Stimulated activated CD8-positive, alpha-beta memory T cell treated with anti-CD3 and anti-CD28 coated beads, Interleukin-15, amount 100 ng/mL, for 4 hours (primary cell): ENCODE measurements around the gene RNF113B.

ENCODE experiments used
- DNase-seq, 2 donors: peaks; one replicate each; pipeline ENCODE4 v3.0.0-alpha.2; 2020; ENCODE audit warnings: low read depth in 2 of 2

RNF113B gene

DNA sequence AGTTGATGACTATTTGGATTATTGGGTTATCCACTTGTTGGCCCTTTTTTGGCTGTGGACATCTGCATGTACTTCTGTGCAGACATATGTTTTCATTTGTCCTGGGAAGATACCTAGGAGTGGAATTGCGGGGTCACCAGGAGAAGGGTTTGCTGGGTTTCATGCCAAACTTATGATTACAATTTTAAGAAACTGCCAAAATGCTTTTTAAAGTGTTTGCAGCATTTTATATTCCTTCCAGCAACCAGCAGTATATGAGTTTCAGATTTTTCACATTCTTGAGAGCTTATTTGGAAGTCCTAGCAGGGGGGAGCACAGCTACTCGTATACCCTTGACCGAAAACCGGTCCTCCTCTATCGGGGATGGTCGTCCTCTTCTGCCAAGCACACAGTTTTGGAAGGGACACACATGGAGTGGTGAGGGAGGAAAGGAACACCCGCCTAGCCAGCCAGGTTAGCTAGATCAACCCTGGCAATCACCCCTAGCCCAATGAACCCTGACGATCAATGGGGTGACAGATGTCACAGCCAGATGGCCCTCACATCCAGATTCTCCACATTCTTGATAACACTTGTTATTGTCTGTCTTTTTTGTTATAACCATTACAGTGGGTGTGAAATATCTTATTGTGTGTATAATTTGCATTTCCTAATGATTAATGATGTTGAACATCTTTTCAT is 26.7 kb upstream of the RNF113B start:
- DNase-seq: no peak

DNA sequence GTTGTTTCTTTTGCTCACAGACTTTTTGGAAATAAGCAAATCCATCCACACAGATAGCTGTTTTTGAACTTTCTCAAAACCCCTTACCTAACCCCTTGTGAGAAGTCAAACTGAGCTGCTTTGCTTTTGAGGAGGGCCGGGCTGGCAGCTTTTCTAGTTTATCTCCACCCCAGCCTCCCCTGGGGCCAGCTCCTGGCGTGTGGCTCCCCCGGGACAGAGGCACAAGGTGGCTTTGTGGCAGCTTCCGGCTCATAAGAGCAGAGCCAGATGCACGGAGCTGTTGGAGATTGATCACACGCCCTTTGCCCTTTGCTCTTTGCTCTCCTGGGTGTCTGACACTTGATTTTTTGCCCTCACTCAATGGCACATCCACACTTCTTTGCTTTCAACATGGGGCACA is 24.9 kb upstream of the RNF113B start:
- no peak for DNase-seq

DNA sequence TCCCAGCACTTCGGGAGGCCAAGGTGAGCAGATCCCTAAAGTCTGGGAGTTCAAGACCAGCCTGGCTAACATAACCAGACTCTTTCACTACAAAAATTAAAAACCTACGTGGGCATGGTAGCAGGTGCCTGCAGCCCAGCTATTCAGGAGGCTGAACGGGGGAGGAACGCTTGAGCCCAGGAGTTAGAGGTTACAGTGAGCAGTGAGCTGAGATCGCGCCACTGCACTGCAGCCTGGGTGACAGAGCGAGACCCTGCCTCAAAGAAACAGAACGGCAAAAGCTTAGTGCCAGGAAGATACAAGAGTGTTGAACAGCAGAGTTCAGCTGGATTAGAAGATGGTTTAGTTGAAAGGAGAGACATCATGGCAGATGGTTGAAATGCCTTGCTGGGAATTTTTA is 24.1 kb upstream of the RNF113B start:
- no peak for DNase-seq

DNA sequence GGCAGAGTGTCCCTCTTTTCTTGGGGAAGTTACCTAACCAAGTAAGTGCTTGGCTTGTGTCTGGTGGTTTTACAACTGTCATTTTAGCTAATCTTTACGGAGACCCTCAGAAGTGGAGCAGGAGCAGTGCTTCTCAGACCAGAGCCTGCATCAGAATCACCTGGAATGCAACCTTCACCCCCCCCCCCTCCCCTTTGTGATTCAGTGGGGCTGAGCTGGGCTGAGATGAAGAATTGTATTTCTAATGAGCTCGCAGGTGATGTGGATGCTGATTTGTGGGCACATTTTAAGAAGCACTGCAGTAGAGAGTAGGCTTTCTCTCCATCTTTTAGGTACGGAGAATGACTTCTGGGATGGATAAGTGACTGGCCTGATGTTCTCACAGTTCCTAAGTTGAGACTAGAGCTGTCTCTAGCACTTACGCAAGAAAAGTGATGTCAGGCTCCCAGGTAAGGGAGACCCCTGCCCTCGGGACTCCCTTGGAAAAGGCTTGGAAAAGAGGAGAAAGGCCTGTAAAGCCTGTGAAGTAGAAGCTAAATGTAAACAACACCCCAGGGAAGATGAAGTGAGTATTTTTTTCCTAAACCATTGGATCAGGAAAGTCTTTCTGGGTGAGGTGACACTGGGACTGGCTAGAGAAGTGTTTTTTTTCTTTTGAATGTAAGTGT is 23.3 kb upstream of the RNF113B start:
- no peak for DNase-seq

DNA sequence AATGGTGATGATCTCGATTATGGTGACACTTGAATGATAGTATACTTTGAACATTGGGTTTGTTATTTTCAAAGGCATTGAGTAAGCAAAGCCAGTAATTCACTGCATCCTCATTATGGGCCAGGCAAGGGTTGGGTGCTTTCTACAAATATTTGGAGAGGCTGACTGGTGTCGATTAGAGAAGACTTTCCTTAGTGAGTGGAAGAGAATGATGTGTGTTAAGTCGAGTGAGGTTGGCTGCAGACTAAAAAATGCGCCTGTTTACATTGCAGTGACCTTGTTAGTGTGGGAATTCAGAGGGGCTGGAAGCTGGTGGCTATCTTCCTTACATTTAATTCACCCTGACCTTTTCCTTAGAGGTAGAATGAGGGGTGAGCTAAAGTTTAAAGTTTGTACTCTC is 22.4 kb upstream of the RNF113B start:
- DNase-seq: no peak

DNA sequence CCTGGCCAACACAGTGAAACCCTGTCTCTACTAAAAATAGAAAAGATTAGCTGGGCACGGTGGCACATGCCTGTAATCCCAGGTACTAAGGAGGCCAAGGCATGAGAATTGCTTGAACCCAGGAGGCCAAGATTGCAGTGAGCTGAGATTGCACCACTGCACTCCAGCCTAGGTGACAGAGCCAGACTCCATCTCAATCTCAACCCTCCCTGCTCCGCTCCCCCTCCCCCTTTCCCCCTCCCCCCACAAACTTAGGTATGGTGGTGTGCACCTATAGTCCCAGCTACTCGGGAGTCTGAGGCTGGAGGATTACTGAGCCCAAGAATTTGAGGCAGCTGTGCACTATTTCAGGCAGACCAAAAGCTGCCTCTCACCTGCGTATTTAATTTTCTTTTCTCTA is 21.6 kb upstream of the RNF113B start:
- no peak for DNase-seq

DNA sequence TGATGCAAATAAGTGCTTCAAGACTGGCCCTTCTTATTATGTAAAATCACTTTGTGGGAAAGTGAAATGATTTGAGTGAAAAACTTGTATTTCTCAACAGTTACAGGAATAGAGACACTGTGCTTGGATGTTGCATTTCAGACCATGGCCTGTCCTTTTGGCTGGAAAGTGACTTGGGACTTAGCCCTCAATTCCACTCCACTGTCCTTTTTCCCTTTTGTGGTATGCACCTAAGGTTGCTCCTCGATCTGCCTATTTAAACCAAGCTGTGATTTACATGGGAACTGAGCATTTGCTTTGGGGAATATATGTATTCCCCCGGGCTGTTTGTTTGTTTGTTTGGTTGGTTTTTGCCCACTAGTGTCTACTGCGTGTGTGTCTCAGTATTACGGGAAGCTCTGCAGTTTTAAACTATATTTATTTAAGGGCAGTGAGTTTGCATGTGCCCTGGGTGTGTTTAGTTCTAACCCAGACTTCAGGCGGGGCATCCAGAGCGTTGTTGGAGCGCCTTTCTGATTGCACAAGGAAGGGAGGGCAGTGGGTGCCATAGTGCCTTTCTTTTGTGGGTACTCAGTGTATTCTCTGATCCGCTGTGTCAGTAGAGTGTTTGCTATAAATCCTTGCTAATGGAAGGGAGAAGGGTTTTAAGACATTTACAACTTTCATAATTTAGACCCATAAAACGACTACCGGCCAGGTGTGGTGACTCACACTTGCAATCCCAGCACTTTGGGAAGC is 18.2 kb upstream of the RNF113B start:
- no peak for DNase-seq

DNA sequence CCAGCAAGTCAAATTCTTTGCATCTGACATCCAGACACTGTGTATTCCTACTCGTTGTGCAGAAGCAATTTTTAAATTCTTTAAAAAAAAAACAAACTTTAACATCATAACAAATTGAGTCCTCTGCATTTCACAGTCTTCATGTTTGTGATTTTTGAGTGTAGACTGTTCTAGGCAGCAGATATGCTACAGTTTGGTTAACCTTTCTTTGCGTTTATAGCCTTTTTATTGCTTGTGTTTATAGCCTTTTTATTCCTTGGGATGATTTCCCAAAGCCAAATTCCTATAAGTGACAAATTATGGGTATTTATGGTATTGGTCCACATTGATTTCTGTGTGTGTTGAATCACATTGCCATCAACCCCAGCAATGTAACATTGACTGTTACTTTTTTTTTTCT is 14.9 kb upstream of the RNF113B start:
- DNase-seq: no peak

DNA sequence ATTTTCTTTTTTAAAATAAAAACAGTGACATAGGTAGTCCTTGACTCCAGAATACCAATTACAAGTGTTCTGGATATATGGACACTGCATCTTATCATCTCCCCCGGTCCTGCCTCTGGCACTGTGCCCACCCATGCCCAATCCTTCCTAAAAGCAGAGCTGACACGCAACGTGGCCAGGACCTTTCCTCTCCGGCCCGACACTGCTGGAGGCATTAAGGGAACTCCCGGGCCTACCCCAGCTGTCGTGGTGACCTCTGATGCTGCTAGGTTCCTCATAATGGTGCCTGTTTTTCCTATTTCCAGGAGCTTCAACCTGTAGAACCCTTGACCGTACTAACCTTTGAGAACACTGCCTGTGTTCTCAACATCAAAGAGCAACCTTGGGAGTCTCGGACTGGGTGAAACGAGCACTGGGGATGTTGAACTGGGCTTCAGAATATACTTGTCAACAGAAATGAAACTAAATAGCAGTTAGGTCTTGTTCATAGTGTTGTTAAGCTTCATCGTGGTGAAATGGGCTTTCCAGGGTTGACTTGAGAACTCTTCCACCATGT is 13.9 kb upstream of the RNF113B start:
- DNase-seq: no peak

DNA sequence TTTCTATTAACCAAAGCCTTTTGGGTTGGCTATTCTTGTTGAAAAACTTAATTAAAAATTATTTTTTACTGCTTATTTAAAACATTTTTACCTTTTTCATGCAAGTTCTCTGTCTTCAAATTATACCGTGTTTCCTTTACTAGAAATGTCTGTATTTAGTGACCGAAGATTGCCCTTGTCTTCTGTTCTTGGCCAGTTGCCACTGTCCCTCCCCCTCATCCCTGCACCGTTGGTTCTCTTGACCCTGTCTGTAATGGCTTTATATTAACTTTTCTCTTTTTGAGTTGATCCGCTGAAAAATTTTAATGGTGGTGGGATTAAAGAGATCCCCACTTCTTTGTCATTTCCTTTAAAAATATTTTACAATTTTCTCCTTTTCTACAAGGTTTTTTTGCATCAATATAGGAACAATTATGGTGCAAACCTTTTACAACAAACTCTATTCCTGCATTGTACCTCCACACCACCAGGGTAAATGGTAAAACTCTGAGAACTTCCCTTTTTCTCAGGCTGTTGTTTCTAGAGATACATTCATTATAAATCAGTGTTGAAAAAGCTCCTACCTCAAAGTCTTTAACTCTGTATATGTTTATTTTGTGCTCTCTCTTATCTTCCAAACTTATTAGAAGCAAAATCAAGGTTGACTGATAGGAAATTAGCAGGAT is 12.9 kb upstream of the RNF113B start:
- DNase-seq: no peak

DNA sequence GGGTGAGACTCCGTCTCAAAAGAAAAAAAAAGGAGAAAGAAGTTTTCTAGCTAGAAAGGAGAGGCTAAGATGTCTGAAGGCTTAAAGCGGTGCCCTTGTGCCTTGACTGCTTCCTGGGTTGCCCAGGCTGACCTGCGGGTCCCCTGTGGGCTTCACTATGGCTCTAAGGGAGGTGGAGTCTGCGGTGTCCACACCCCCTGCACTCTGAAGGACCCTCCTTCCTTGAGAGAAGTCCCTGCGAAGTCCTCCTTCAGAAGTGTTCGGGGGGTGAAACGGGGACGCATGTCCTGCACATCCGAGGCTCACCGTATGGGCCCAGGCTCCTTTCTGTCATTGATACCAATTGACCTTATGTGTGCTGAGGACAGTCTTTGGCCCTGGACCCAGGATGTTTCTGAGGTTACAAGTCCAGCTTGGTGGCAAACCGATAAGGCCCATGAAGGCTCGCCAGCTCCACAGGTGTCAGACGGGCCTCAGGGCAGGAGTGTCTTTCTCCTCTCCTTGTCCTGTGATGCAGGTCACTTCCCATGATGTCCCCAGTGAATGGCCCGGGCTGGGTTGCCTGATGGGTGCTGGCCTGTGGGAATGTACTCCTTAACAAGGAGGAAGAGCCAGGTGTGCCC is 11.6 kb upstream of the RNF113B start:
- DNase-seq: no peak

DNA sequence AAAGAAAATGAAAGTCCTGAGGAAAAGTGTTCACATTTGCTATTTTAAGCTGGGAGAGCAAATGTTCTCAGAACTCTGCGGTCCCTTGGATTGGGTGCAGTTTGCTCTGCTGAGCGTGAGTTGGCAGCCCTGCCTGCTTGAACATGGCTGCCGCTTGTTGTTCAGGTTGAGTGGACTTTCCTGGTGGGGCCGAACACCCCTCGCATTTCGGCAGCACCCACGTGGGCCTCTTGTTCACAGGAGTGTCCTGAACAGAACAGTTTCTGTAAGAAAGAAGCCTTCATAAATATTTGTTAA is 10.8 kb upstream of the RNF113B start:
- no peak for DNase-seq

DNA sequence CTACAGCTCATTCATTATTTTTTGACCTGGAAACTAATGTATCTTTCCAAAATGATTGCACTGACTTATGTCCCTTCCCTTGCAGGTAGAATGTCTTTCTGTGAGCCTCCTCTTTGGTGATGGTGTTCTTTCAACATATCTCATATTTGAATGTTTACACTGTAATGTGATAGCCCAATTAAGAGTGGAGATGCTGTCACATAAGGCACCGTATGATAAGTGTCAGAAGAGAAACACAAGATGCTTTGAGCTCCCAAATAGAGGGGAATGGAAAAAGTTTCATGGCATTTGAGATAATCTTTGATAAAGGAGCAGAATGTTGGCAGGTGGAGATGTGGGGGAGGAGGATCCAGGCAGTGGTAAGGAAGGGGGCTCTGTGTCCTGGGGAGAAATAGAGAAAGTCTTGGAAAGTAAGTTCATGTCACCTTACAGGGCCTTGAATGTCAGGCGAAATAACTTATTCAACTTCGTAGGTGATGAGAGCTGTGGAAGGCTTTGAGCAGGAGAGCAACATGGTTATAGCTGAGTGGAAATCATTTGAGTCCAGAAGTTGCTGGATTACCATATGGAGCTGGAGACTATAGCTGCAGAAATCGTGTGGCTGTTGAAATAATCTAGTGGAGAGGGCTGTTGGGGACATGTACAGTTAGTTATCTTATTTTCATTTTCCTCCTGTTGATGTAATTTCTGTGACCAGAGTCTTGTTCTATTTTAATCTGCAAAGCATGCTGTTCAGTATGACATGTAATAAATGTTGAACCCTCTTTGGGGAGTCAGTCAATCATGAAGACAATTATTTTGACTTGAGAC is 10.3 kb upstream of the RNF113B start:
- no peak for DNase-seq

DNA sequence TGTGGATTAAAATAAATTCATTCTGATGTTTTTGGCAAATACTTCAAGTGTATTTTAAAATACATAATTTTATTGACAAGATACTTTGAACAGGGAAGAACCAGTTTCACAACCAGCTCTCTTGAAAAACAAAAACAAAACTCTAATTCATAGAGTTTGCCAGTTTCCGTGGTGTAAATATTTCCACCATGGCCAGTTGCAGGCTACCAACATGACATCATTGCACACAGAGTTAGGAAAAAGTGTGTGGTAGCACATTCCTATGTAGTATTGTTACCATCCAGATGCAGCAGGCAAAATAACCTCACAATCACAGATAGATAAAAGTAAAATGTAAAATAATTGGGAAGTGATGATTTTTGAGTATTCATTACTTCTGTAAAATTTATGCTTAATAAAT is 7.7 kb upstream of the RNF113B start:
- no peak for DNase-seq

DNA sequence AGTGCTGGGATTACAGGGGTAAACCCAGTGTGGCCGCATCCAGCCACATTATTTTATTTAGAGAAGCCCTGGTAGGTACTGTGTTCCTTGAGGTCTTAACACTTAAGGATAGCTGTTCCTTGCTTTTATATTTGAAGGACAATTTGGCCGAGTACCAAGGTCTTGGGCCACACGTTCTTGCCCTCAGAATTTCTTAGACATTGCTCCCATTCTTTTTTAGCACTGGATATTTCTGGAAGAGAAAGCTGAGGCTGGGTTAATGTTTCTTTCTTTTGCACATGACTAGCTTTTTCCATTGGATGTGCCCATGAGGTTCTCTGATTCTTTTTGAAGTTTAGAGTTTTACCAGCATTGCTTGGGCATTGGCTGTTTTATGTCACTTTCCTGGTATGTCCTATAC is 5.5 kb upstream of the RNF113B start:
- DNase-seq: no peak

DNA sequence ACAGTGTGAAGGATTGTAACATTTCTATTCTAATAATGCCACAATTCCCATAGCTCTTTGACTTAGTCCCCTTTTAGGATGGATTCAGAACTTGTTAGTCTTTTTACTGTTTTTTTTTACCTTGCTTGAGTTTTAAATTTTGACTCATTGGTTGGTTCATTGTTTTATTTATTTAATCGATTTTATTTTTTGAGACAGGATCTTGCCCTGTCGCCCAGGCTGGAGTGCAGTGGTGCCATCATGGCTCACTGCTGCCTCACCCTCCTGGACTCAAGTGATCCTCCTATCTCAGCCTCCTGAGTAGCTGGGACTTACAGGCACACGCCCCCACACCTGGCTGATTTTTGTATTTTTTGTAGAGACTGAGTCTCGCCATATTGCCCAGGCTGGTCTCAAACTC is 5.1 kb upstream of the RNF113B start:
- no peak for DNase-seq

DNA sequence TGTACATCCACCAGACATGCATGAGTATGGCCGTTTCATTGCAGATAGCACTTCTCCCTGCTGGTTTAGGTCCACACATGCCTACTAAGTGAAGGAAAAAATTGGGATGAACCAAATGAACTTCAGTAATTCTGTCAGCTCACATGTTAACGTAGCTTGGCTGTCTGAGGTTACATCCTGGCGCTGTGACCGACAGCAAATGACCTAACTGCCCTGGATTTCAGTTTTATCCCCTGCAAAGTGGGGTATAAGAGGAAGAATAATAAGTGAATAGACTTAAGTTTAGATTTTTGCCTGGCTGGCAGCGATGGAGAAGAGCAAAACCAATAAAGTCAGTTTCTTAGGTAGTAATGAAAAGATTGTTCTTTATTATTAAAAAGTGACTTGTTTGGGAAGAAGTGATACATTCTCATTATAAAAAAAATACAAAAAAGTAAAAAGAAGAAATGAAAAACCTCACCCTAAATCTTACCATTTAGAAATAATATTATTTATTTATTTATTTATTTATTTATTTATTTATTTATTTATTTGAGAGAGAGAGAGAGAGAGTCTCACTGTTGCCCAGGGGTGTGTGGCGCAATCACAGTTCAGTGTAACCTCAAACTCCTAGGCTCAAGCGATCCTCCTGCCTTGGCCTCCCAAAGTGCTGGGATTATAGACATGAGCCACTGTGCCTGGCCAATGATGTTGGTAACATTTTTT is 4.2 kb upstream of the RNF113B start:
- no peak for DNase-seq

DNA sequence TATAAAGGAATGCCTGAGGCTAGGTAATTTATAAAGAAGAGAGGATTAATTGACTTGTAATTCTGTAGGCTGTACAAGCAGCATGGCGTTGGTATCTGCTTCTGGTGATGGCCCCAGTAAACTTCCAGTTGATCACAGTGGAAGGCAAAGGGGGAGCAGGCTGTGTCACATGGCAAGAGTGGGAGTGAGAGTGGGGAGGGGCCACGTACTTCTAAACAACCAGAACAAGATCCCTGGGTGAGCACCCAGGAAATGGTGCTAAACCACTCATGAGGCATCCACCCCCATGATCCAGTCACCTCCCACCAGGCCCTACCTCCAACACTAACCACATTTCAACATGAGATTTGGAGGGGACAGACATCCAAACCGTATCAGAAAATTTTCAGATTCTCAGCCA is 3.0 kb upstream of the RNF113B start:
- no peak for DNase-seq

DNA sequence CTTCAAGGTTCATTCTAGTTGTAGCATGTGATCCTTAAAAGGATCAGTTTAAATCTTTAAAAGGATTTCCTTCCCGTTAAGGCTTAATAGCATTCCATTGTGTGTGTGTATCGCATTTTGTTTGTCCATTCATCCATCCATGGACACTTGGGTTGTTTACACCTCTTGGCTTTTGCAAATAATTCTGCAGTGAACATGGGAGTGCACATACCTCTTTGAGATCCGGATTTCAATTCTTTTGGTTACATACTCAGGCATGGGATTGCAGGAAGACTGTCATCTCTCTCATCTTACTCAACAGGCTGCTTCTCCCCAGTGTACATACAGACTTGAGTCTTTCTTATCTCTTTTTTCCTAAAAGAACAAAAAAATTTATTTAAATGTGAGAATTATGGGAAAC is 1.2 kb downstream of the RNF113B start:
- DNase-seq: no peak

DNA sequence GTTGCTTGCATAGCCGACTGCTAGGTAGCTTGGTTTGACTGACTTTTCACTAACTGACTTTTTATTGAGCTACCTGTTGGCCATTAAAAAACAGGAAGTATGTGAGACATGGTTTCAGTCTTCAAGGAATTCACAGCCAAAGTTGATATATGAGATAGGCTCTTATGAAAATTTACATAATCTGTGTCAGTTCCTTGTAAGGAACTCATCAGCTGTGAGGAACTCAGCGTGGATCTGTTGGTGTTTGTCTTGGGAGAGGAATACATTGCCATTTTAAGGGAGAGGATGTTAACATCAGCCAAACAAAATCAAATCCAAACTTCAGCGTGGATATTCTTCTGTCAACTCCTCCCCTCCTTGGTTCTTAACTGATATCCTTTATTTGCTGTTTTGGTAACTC is 2.0 kb downstream of the RNF113B start:
- DNase-seq: no peak

DNA sequence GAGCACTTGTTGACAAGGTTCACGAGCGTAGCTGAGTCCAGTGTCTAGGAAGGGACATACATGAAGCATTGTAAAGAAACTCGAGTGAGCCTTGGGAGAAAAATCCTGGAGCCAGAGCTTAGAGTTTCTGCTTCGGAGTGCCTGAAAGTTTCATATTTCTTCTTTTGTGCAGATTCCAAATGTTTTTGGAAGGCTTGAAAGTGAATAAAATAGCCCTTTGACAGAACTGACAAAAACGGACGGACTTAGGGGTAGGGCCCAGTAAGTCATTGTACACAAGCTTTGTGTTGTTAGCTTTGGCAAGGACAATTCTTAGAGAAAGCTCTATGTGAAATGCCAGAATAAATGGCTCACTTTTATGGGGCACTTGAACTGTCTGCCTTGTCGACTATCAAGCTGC is 2.8 kb downstream of the RNF113B start:
- DNase-seq: no peak
